Thyroid gland (tissue), 4 donors: ENCODE data around the gene TRIM68. TPM values are rescaled to one million over a fixed set of nuclear protein-coding genes. Genes with fewer than 3 reads are reported as not detected.

Experiments
- DNase-seq, 2 donors: peaks; one replicate each; pipeline ENCODE4 v3.0.0-alpha.2; 2019
- H3K27ac ChIP-seq, 3 donors: fragments of 200-600 bp; sonication (generic); 1 replicate in 2 of 3; 2 replicates in 1 of 3; pipeline ENCODE4 v1.5.1; 2016 to 2019; ENCODE audit warnings: mild to moderate bottlenecking in 1 of 3, moderate library complexity in 1 of 3
- H3K27me3 ChIP-seq: fragments of 200-600 bp; sonication (generic); one replicate; pipeline ENCODE4 v1.5.1; 2019
- H3K36me3 ChIP-seq, 2 donors: fragments of 200-600 bp; sonication (generic); one replicate each; pipeline ENCODE4 v1.5.1; 2016 to 2019
- H3K4me1 ChIP-seq, 2 donors: fragments of 200-600 bp; sonication (generic); one replicate each; pipeline ENCODE4 v1.5.1; 2017 to 2019
- H3K4me3 ChIP-seq, 3 donors: fragments of 200-600 bp; sonication (generic); replicated peaks in 1 of 3; 1 replicate in 2 of 3; 2 replicates in 1 of 3; pipeline ENCODE4 v1.5.1; 2016; ENCODE audit warnings: mild to moderate bottlenecking in 1 of 3
- H3K9me3 ChIP-seq: fragments of 200-600 bp; sonication (generic); one replicate; pipeline ENCODE4 v1.5.1; 2017
- CTCF ChIP-seq, 6 experiments: fragments of 200-600 bp in 3 of 6; fragments of 450-650 bp in 3 of 6; sonication (generic) in 3 of 6; IDR thresholded peaks; one replicate each; pipeline ENCODE4 v1.5.1; 2016 to 2019; ENCODE audit warnings: antibody characterized with exemption in 6 of 6, mild to moderate bottlenecking in 2 of 6, inconsistent platforms in 1 of 6, moderate library complexity in 1 of 6
- POLR2A ChIP-seq, 2 donors: fragments of 450-650 bp; IDR thresholded peaks; one replicate each; pipeline ENCODE4 v1.6.1; 2017; ENCODE audit warnings: antibody characterized with exemption in 2 of 2, mild to moderate bottlenecking in 2 of 2, moderate library complexity in 1 of 2
- WGBS, 2 donors: methylation state at CpG; one replicate each; pipeline ENCODE4 v1.1.5; 2017; 5-methylcytosine and 5-hydroxymethylcytosine counted together
- intact Hi-C: fragments of 100-400 bp; cut with DNase I; formaldehyde crosslinking; loops from one replicate; pipeline ENCODE4 v1.15.1; 2023
- total RNA-seq, 4 donors: library from RNA; depleted of rRNA; stranded (reverse); fragments of >200 nt; gene quantifications; one replicate each; pipeline ENCODE4 v1.2.3, GENCODE V29; 2016

TRIM68 gene
- total RNA-seq, 4 donors from 2014 or later: 26.4 to 40.2 (median 36.2) TPM

GRCh38 chr11:4576880-4577279, 31.2 kb downstream of the TRIM68 start:
- H3K36me3 ChIP-seq: no peaks in the 10 kb centered on the region
- H3K27ac ChIP-seq: no peak overlapping the region
- no peak for TF ChIP-seq POLR2A (IDR thresholded peaks at IDR 0.05)
- no peak for TF ChIP-seq CTCF (IDR thresholded peaks at IDR 0.05)
- intact Hi-C loops: no loop called here
- 73 to 90% methylated on average over 3 of the region's 3 CpGs for WGBS, 2 donors
- H3K4me3 ChIP-seq: no peak overlapping the region
- DNase-seq: no peak
- no peaks in the 10 kb centered on the region for H3K27me3 ChIP-seq
- H3K4me1 ChIP-seq: no peaks in the 10 kb centered on the region
- no peaks in the 10 kb centered on the region for H3K9me3 ChIP-seq

GRCh38 chr11:4569075-4569474, 39.0 kb downstream of the TRIM68 start:
- intact Hi-C loops: no loop called here
- TF ChIP-seq POLR2A (IDR thresholded peaks at IDR 0.05) (no peak), CTCF (IDR thresholded peaks at IDR 0.05) (no peak)
- 93% methylated on average over 18 of the region's 18 CpGs for WGBS, 2 donors
- no peak overlapping the region for H3K4me3 ChIP-seq
- no peaks in the 10 kb centered on the region for H3K9me3 ChIP-seq
- H3K27me3 ChIP-seq: no peaks in the 10 kb centered on the region
- H3K4me1 ChIP-seq: no peaks in the 10 kb centered on the region
- no peaks in the 10 kb centered on the region for H3K36me3 ChIP-seq
- H3K27ac ChIP-seq: no peak overlapping the region
- DNase-seq: no peak

GRCh38 chr11:4565371-4565770, 42.7 kb downstream of the TRIM68 start:
- H3K4me1 ChIP-seq: peaks cover 0 to 5% of the 10 kb centered on the region in 2 donors
- intact Hi-C loops: no loop called here
- DNase-seq: no peak
- WGBS, 2 donors: 87 to 97% methylated on average over 3 of the region's 3 CpGs
- no peak overlapping the region for H3K27ac ChIP-seq
- no peaks in the 10 kb centered on the region for H3K27me3 ChIP-seq
- no peak overlapping the region for H3K4me3 ChIP-seq
- H3K36me3 ChIP-seq: no peaks in the 10 kb centered on the region
- TF ChIP-seq CTCF (IDR thresholded peaks at IDR 0.05) (no peak), POLR2A (IDR thresholded peaks at IDR 0.05) (no peak)
- H3K9me3 ChIP-seq: no peaks in the 10 kb centered on the region

GRCh38 chr11:4560467-4560866, 47.6 kb downstream of the TRIM68 start:
- no peak overlapping the region for H3K4me3 ChIP-seq
- TF ChIP-seq POLR2A (IDR thresholded peaks at IDR 0.05) (no peak), CTCF (IDR thresholded peaks at IDR 0.05) (no peak)
- intact Hi-C loops: no loop called here
- peaks cover 14 to 22% of the 10 kb centered on the region in 2 donors for H3K4me1 ChIP-seq
- no peaks in the 10 kb centered on the region for H3K9me3 ChIP-seq
- DNase-seq: no peak
- no peaks in the 10 kb centered on the region for H3K27me3 ChIP-seq
- H3K36me3 ChIP-seq: no peaks in the 10 kb centered on the region
- H3K27ac ChIP-seq: peak overlapping the region; percentile 64 to 86 (median 85)
- WGBS, 2 donors: 31 to 34% methylated on average over 1 of the region's 1 CpG

- peak overlapping the region; percentile 64 to 86 (median 85) for H3K27ac ChIP-seq
- 35 to 68% methylated on average over 4 to 8 of the region's 8 CpGs for WGBS, 2 donors
- H3K36me3 ChIP-seq: no peaks in the 10 kb centered on the region
- H3K27me3 ChIP-seq: no peaks in the 10 kb centered on the region
- no peak for TF ChIP-seq POLR2A (IDR thresholded peaks at IDR 0.05)
- H3K4me1 ChIP-seq: peaks cover 14 to 22% of the 10 kb centered on the region in 2 donors
- intact Hi-C loops: no loop called here
- peak; percentile 79 to 80 for DNase-seq
- no peaks in the 10 kb centered on the region for H3K9me3 ChIP-seq
- no peak overlapping the region for H3K4me3 ChIP-seq
Observed at GRCh38 chr11:4559527-4560440, 48.2 kb downstream of the TRIM68 start.
